ENCODE data around the gene ST6GALNAC3.
"Not testable (repeated sequence)": the region's sequence is repeated elsewhere in the genome, so short reads cannot be mapped to it uniquely, and the experiment has no call there.

The ST6GALNAC3 gene

GRCh38 chr1:76335882-76336281 lies 261.3 kb downstream of the ST6GALNAC3 start:
- no peak for DNase-seq (ENCODE audit: low read depth in 2 of 2, low spot score in 1 of 2)

GRCh38 chr1:76336931-76337371 lies 262.4 kb downstream of the ST6GALNAC3 start:
- DNase-seq (ENCODE audit: low read depth in 2 of 2, low spot score in 1 of 2), result no peak

- DNase-seq (ENCODE audit: low read depth in 2 of 2, low spot score in 1 of 2), result no peak
Measured at GRCh38 chr1:76337542-76338219, 263.1 kb downstream of the ST6GALNAC3 start.

- DNase-seq (ENCODE audit: low read depth in 2 of 2, low spot score in 1 of 2), result no peak
Measured at GRCh38 chr1:76340056-76340455, 265.5 kb downstream of the ST6GALNAC3 start.

GRCh38 chr1:76341816-76342215 lies 267.3 kb downstream of the ST6GALNAC3 start:
- DNase-seq (ENCODE audit: low read depth in 2 of 2, low spot score in 1 of 2), result not testable (repeated sequence)

- no peak for DNase-seq (ENCODE audit: low read depth in 2 of 2, low spot score in 1 of 2)
Measured at GRCh38 chr1:76343356-76343755, 268.8 kb downstream of the ST6GALNAC3 start.

- no peak for DNase-seq (ENCODE audit: low read depth in 2 of 2, low spot score in 1 of 2)
Measured at GRCh38 chr1:76351655-76352054, 277.1 kb downstream of the ST6GALNAC3 start.

GRCh38 chr1:76352741-76353435 lies 278.3 kb downstream of the ST6GALNAC3 start:
- DNase-seq (ENCODE audit: low read depth in 2 of 2, low spot score in 1 of 2), result no peak

GRCh38 chr1:76354236-76354635 lies 279.7 kb downstream of the ST6GALNAC3 start:
- no peak for DNase-seq (ENCODE audit: low read depth in 2 of 2, low spot score in 1 of 2)

GRCh38 chr1:76366726-76367125 lies 292.2 kb downstream of the ST6GALNAC3 start:
- DNase-seq (ENCODE audit: low read depth in 2 of 2, low spot score in 1 of 2), result no peak

GRCh38 chr1:76371941-76372340 lies 297.4 kb downstream of the ST6GALNAC3 start:
- no peak for DNase-seq (ENCODE audit: low read depth in 2 of 2, low spot score in 1 of 2)

GRCh38 chr1:76374086-76374485 lies 299.5 kb downstream of the ST6GALNAC3 start:
- no peak for DNase-seq (ENCODE audit: low read depth in 2 of 2, low spot score in 1 of 2)

- no peak for DNase-seq (ENCODE audit: low read depth in 2 of 2, low spot score in 1 of 2)
Measured at GRCh38 chr1:76377247-76377646, 302.7 kb downstream of the ST6GALNAC3 start.

- DNase-seq (ENCODE audit: low read depth in 2 of 2, low spot score in 1 of 2), result no peak
Measured at GRCh38 chr1:76379506-76379905, 305.0 kb downstream of the ST6GALNAC3 start.

GRCh38 chr1:76381450-76382097 lies 307.0 kb downstream of the ST6GALNAC3 start:
- no peak for DNase-seq (ENCODE audit: low read depth in 2 of 2, low spot score in 1 of 2)

- no peak for DNase-seq (ENCODE audit: low read depth in 2 of 2, low spot score in 1 of 2)
Measured at GRCh38 chr1:76388261-76388660, 313.7 kb downstream of the ST6GALNAC3 start.

- no peak for DNase-seq (ENCODE audit: low read depth in 2 of 2, low spot score in 1 of 2)
Measured at GRCh38 chr1:76390456-76390855, 315.9 kb downstream of the ST6GALNAC3 start.

GRCh38 chr1:76395059-76395458 lies 320.5 kb downstream of the ST6GALNAC3 start:
- DNase-seq (ENCODE audit: low read depth in 2 of 2, low spot score in 1 of 2), result no peak

- no peak for DNase-seq (ENCODE audit: low read depth in 2 of 2, low spot score in 1 of 2)
Measured at GRCh38 chr1:76402128-76402527, 327.6 kb downstream of the ST6GALNAC3 start.

- no peak for DNase-seq (ENCODE audit: low read depth in 2 of 2, low spot score in 1 of 2)
Measured at GRCh38 chr1:76408303-76408702, 333.8 kb downstream of the ST6GALNAC3 start.

GRCh38 chr1:76410499-76410898 lies 336.0 kb downstream of the ST6GALNAC3 start:
- DNase-seq (ENCODE audit: low read depth in 2 of 2, low spot score in 1 of 2), result no peak

- no peak for DNase-seq (ENCODE audit: low read depth in 2 of 2, low spot score in 1 of 2)
Measured at GRCh38 chr1:76418531-76418930, 344.0 kb downstream of the ST6GALNAC3 start.
